Measurements from ENCODE around the gene FN1.
"Not testable (repeated sequence)": the region's sequence is repeated elsewhere in the genome, so short reads cannot be mapped to it uniquely, and the experiment has no call there.

FN1 gene

DNA sequence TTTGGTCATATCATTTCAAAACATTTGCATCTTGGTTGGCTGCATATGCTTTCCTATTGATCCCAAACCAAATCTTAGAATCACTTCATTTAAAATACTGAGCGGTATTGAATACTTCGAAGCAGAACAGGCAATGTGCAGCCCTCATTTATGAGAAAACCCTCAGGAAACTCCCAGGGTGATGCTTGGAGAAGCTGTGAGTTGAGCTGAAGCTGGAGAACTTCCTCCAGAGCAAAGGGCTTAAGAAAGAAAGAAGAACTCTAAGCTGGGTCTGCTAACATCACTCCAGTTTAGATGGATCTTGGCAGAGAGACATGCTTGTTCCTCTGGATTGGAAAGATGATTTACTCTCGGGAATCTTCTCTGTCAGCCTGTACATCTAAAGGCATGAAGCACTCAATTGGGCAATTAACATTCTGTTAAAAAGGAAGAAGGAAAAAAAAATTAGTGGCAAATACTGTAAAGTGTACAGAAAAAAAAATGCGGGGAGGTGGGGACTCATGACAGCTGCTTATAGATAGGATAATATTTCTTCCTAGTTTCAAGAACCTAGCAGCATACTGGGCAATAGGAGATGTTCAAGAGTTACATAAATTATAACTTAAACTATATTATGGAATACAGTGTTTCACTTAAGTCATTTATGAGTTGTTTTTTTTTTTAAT lies 74.5 kb downstream of the FN1 start:
- ChIA-PET POLR2A (no interaction called here), CTCF (no interaction called here)
- no peak overlapping the region for H3K4me3 ChIP-seq (ENCODE audit: low read depth, low read length)
- DNase-seq (ENCODE audit: low read depth, low spot score) = no peak
- no peak for TF ChIP-seq CTCF (IDR thresholded peaks at IDR 0.05; ENCODE audit: insufficient read depth, low read length, missing control alignments)

DNA sequence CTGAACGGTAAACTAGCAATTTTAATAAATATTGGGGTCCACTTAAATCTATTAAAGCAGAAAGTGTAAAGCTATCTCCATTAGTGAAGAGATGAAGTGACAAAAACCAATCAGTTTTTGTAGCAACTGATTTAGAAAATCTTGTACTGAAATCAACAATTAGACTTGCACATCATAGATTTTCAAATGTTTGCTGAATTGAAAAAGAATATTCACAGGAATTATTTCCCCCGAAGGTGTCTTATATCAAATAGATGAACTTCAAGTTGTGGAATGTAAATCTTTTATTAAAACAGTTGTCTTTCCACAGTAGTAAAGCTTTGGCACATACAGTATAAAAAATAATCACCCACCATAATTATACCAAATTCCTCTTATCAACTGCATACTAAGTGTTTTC lies 75.3 kb downstream of the FN1 start:
- CTCF ChIA-PET = interaction anchor here (1.1 kb wide), 1 partner anchor 18 kb away, joined by 3 read pairs; no protein-coding TSS in a partner anchor
- no peak for TF ChIP-seq CTCF (IDR thresholded peaks at IDR 0.05; ENCODE audit: insufficient read depth, low read length, missing control alignments)
- no peak for DNase-seq (ENCODE audit: low read depth, low spot score)
- no peak overlapping the region for H3K4me3 ChIP-seq (ENCODE audit: low read depth, low read length)
- POLR2A ChIA-PET = no interaction called here

DNA sequence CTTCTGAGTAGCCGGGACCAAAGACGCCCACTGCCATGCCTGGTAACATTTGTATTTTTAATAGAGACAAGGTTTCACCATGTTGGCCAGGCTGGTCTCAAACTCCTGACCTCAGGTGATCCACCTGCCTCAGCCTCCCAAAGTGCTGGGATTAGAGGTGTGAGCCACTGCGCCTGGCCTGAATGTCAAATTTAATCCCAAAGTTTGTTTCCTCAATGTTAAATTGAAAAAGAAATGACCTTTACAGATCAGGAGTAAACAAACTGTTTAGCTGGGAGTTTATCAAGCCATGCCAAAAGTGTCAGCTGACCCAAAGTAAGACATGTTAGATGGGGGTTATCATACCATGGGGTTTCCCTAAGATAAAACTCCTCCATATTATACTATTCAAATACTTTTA lies 75.8 kb downstream of the FN1 start:
- DNase-seq (ENCODE audit: low read depth, low spot score); H3K4me3 ChIP-seq (ENCODE audit: low read depth, low read length); POLR2A ChIA-PET: not testable (repeated sequence)
- CTCF ChIA-PET = interaction anchor here (1.1 kb wide), 1 partner anchor 17 kb away, joined by 3 read pairs; no protein-coding TSS in a partner anchor

DNA sequence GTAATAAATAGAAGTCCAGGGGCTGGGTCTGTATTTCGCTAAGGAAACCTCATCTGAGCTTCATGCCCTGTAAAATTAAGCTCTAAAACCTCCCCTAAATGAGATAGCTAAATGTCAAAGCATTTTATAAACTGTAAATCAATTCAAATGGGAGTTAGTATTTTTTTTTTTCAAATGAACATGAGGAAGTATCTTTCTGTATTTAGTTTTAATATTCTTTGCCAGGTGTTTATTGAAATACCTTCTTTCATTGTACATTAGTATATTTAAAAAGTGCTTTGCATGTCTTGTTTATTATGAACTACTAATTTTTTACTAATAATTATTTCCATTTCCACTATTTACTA lies 76.3 kb downstream of the FN1 start:
- H3K4me3 ChIP-seq (ENCODE audit: low read depth, low read length) = no peak overlapping the region
- no peak for DNase-seq (ENCODE audit: low read depth, low spot score)
- no peak for TF ChIP-seq CTCF (IDR thresholded peaks at IDR 0.05; ENCODE audit: insufficient read depth, low read length, missing control alignments)
- POLR2A ChIA-PET = no interaction called here
- CTCF ChIA-PET = interaction anchor here (1.1 kb wide), 1 partner anchor 17 kb away, joined by 3 read pairs; no protein-coding TSS in a partner anchor

GRCh38 chr2:215358891-215359575 lies 76.8 kb downstream of the FN1 start:
- ChIA-PET CTCF (no interaction called here), POLR2A (no interaction called here)
- no peak for DNase-seq (ENCODE audit: low read depth, low spot score)
- TF ChIP-seq CTCF (IDR thresholded peaks at IDR 0.05; ENCODE audit: insufficient read depth, low read length, missing control alignments) = no peak
- no peak overlapping the region for H3K4me3 ChIP-seq (ENCODE audit: low read depth, low read length)

- ChIA-PET CTCF (no interaction called here), POLR2A (no interaction called here)
- no peak overlapping the region for H3K4me3 ChIP-seq (ENCODE audit: low read depth, low read length)
- no peak for TF ChIP-seq CTCF (IDR thresholded peaks at IDR 0.05; ENCODE audit: insufficient read depth, low read length, missing control alignments)
- no peak for DNase-seq (ENCODE audit: low read depth, low spot score)
Measured at GRCh38 chr2:215358312-215358845, 77.5 kb downstream of the FN1 start.

All from AG04449 (cell line).